GM19452 (cell line): ENCODE results near the gene APBB2.
"Not testable (repeated sequence)": the region's sequence is repeated elsewhere in the genome, so short reads cannot be mapped to it uniquely, and the experiment has no call there.

Source experiments
- ATAC-seq: cut with Tn5 transposase; IDR thresholded peaks from one replicate; pipeline ENCODE4 v1.9.1; 2021; ENCODE audit not compliant: unreplicated experiment

The APBB2 gene

GRCh38 chr4:40840255-40840984 lies 373.9 kb downstream of the APBB2 start:
- no peak for ATAC-seq

- ATAC-seq = no peak
Observed at GRCh38 chr4:40838742-40839141, 375.6 kb downstream of the APBB2 start.

- no peak for ATAC-seq
Observed at GRCh38 chr4:40837094-40837870, 377.1 kb downstream of the APBB2 start.

- no peak for ATAC-seq
Observed at GRCh38 chr4:40833212-40833611, 381.1 kb downstream of the APBB2 start.

- ATAC-seq = no peak
Observed at GRCh38 chr4:40832175-40832574, 382.2 kb downstream of the APBB2 start.

GRCh38 chr4:40831146-40831907 lies 383.0 kb downstream of the APBB2 start:
- ATAC-seq = no peak

GRCh38 chr4:40829586-40829985 lies 384.8 kb downstream of the APBB2 start:
- ATAC-seq = no peak

- ATAC-seq = no peak
Observed at GRCh38 chr4:40828661-40829060, 385.7 kb downstream of the APBB2 start.

- ATAC-seq = no peak
Observed at GRCh38 chr4:40827758-40828157, 386.6 kb downstream of the APBB2 start.

- ATAC-seq = no peak
Observed at GRCh38 chr4:40826821-40827220, 387.5 kb downstream of the APBB2 start.

- ATAC-seq = no peak
Observed at GRCh38 chr4:40825014-40825838, 389.1 kb downstream of the APBB2 start.

GRCh38 chr4:40822420-40823166 lies 391.7 kb downstream of the APBB2 start:
- no peak for ATAC-seq

GRCh38 chr4:40820101-40820500 lies 394.2 kb downstream of the APBB2 start:
- no peak for ATAC-seq

- ATAC-seq = not testable (repeated sequence)
Observed at GRCh38 chr4:40817157-40817556, 397.2 kb downstream of the APBB2 start.

GRCh38 chr4:40812856-40813255 lies 401.5 kb downstream of the APBB2 start:
- ATAC-seq = no peak

- no peak for ATAC-seq
Observed at GRCh38 chr4:40812386-40812785, 402.0 kb downstream of the APBB2 start.

- no peak for ATAC-seq
Observed at GRCh38 chr4:40811956-40812355, 402.4 kb downstream of the APBB2 start.

GRCh38 chr4:40808926-40809457 lies 405.4 kb downstream of the APBB2 start:
- ATAC-seq = no peak

GRCh38 chr4:40804598-40804997 lies 409.7 kb downstream of the APBB2 start:
- ATAC-seq = no peak

- peak; percentile 70 for ATAC-seq
Observed at GRCh38 chr4:40800064-40800463, 414.3 kb downstream of the APBB2 start.
